Umbilical cord (tissue), 2 donors: ENCODE data around the gene TMCO2. TPM values are rescaled to one million over a fixed set of nuclear protein-coding genes. Genes with fewer than 3 reads are reported as not detected.
"Not testable (repeated sequence)": the region's sequence is repeated elsewhere in the genome, so short reads cannot be mapped to it uniquely, and the experiment has no call there.

Source experiments
- DNase-seq: peaks from one replicate; pipeline ENCODE4 v3.0.0-alpha.2; 2015; ENCODE audit warnings: low spot score
- total RNA-seq: library from RNA; depleted of rRNA; stranded (reverse); fragments of >200 nt; gene quantifications from one replicate; pipeline ENCODE4 v1.2.3, GENCODE V29; 2014; ENCODE audit warnings: low replicate concordance; ENCODE audit not compliant: insufficient read depth

TMCO2 gene
- not detected for total RNA-seq

DNA sequence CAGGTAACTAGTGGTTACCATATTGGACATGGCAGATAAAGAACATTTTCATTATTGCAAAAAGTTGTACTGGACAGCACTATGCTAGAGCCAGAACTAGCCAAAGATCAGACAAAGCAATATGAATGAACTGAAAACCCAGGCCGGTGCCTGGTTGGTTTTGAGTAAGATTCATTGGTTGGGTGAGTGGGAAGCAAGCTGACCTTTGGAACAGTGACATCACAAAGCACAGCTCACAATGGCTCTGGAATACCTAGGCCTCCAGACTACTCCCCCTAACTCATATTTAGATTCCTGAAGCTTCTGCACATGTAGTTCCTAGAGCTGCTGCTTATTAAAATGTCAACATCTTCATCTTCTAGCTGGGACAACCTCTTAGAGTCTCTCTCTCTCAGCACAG is at the start of gene TMCO2:
TSS of gene TMCO2 (plus strand) at position 283 of the 400 bp plus-strand sequence. CDS start at position 340, 57 bp downstream.
- DNase-seq, result no peak

GRCh38 chr1:40199126-40199525 is 48.6 kb upstream of the TMCO2 start:
- DNase-seq, result no peak

GRCh38 chr1:40204856-40205255 is 42.9 kb upstream of the TMCO2 start:
- DNase-seq, result no peak

DNA sequence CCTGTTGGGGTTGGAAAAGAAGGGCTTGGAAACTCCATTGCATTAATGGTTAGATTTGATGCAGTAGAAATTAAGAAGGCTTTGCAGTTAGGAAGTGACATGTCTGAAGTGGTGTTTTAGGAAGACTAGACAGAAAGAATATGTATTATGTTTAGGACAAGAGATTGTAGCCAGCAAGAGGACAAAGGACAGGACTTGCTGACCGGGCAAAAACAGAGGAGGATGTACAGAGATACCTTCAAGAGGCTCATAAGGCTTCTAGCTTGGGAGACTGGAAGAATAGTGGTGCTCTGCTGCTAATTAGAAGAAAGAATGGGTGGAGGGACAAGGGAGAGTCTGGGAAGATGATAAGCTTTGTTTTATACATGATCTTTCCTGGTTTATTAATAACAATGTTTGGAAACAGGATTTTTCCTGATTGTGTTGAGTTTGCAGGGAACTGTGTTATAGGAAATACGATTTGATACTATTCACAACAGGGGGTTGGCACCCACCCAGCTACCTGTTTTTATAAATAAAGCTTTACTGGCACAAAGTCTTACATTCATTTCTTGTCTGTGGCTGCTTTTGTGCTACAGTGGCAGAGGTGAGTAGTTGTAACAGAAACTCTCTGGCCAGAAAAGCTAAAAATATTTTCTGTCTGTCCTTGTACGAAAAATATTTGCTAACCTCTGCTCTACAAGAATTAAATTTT is 37.1 kb upstream of the TMCO2 start:
- no peak for DNase-seq

DNA sequence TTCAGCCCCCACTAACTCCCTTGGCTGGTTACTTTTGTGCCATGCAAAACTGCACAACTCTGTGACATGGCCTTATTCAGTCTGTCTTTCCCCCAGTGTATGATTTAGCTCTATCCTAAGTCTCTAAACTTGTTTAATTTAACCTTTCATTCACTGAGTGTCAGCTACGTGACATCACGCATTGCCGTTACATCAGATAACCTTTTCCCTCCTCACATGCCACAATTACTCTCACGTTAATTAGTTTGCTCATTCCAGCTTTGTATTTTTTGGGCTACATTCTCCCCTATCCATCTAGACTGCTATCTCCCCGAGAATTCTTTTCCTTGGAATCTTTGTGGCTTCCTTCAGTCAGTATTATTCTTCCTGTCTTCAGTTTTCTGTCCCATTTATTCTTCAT is 29.4 kb upstream of the TMCO2 start:
- DNase-seq, result no peak

DNA sequence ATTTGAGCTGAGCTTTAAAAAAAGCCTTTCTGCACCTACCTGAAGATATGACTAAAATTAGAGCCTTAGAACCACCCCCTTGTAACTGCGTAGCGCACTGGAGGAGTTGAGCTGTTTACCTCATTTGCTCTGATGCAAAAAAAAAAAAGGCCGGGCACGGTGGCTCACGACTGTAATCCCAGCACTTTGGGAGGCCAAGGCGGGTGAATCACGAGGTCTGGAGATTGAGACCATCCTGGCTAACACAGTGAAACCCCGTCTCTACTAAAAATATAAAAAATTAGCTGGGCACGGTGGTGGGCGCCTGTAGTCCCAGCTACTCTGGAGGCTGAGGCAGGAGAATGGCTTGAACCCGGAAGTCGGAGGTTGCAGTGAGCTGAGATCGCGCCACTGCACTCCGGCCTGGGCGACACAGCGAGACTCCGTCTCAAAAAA is 26.2 kb upstream of the TMCO2 start:
- DNase-seq, result not testable (repeated sequence)

DNA sequence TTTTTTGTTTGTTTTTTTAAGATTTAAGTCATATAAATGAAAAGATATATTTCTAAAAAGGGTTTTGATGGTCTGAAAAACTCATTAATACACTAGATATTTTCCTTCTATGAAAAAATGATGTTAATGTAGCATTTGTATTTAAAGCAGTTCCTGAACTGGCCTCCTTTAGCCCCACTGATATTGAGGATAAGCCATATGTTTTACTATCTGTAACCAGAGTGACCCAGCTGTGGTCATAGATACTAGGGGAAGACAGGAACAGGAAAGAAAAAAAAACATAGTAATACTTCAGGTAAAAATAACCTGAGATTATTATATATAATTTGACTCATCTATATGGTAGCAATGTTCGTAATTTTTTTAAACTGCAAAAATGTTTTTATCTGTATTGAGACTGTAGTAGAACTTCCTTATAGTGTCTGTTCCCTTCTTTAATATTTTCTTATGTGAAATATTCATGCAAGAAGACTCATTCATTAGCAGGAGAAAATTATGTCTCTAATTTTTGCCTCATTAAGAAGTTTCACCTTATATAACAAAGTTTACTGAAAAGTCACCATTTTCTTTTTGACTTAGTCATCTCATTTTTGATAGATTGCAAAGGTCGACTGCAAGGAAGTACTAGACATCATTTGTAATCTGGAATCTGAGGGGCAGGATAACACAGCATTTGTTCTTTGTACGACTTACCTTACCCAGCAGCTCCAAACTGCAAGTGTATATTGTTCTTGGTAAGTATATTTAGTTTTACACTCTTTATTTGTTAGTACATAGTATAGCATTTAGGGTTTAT is 25.6 kb upstream of the TMCO2 start:
- DNase-seq, result no peak

DNA sequence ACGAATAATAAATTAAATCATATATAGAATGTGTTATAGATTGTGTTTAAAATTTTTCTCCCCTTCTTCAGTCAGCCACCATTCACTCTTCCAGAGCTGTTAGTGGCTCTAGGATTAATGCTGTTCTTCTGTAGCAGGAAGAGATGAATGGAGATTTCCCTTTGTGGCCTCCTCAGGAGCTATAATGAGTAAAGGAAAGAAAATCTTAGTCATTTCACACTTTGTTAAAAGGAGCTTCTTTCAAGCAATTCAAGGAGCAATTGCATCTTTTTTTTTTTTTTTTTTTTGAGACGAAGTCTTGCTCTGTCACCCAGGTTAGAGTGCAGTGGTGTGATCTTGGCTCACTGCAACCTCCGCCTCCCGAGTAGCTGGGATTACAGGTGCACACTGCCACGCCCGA is 23.7 kb upstream of the TMCO2 start:
- no peak for DNase-seq

- no peak for DNase-seq
Observed at GRCh38 chr1:40226192-40226591, 21.5 kb upstream of the TMCO2 start.

- no peak for DNase-seq
Observed at GRCh38 chr1:40232444-40232843, 15.3 kb upstream of the TMCO2 start.

- DNase-seq, result no peak
Observed at GRCh38 chr1:40239626-40240025, 8.1 kb upstream of the TMCO2 start.

DNA sequence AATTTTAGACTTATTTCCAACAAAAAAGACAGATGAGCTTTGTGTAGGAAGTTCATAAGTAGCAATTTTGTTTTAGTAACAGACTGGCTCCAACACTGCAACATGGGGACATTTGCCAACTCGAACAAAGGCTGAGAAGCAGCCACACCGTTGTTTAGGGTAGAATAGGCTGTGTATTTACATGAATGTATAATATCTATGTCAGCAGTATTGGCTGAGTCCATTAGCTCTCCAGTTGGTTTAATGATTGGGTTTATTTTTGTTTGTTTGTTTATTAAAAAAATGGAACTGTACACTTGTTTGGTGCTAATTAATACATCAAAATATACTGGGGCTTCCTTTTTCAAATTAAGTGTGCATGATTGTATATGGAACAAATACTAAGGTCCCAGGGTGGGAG is 7.3 kb upstream of the TMCO2 start:
- DNase-seq, result no peak

GRCh38 chr1:40241362-40241761 is 6.4 kb upstream of the TMCO2 start:
- DNase-seq, result no peak

GRCh38 chr1:40243351-40243750 is 4.4 kb upstream of the TMCO2 start:
- DNase-seq, result peak; percentile 4

GRCh38 chr1:40244138-40244744 is 3.5 kb upstream of the TMCO2 start:
- no peak for DNase-seq

GRCh38 chr1:40245686-40246085 is 2.1 kb upstream of the TMCO2 start:
- no peak for DNase-seq

GRCh38 chr1:40248412-40248811 is 675 bp downstream of the TMCO2 start:
- no peak for DNase-seq

- DNase-seq, result no peak
Observed at GRCh38 chr1:40251456-40251855, 3.7 kb downstream of the TMCO2 start.

DNA sequence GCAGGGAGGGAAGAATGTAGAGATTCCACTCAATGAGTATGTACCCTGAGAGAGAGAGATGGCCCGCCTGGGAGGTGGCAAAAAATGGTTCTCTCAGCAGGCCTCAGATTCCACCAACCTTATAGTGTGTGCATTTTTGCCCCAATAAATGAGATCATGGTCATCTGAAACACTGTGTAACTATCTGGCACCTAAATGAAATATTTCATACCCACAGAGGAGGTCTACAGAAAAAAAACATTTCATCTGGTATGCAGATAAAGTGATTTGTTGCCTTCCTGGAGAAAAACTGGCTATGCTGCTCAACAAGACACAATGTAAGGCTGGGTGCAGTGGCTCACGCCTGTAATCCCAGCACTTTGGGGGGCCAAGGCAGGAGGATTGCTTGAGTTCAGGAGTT is 4.9 kb downstream of the TMCO2 start:
- no peak for DNase-seq

DNA sequence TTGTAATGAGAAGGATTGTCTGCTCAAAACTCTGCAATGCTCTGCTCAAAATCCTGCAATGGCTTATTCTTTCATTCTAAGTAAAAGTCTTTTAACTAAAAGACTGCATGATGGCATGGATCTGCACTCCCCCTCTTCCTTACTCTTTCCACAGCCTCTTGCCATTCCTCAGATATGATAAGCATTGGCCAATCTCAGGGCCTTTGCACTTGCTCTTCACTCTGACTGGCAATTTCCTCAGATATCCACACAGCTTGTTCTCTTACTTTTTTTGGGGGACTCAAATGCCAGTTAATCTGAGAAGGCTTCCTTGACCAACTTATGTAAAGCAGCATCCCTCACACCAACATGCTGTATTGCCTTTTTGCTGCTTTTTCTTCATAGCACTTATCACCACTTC is 7.5 kb downstream of the TMCO2 start:
- no peak for DNase-seq

- DNase-seq, result no peak
Observed at GRCh38 chr1:40256401-40257084, 8.8 kb downstream of the TMCO2 start.

GRCh38 chr1:40257313-40257687 is 9.6 kb downstream of the TMCO2 start:
- DNase-seq, result no peak
